Mesodermal cell (in vitro differentiated cells): ENCODE data around the gene ZNF626.
"Not testable (repeated sequence)": the region's sequence is repeated elsewhere in the genome, so short reads cannot be mapped to it uniquely, and the experiment has no call there.

ENCODE experiments used
- H3K27ac ChIP-seq: 2 replicates; pipeline ENCODE4 v1.7.0; 2013; ENCODE audit warnings: mild to moderate bottlenecking, low read depth, low read length, moderate library complexity; ENCODE audit not compliant: severe bottlenecking
- H3K36me3 ChIP-seq: 2 replicates; pipeline ENCODE4 v1.7.1; 2013; ENCODE audit warnings: mild to moderate bottlenecking, low read length, moderate library complexity; ENCODE audit not compliant: control insufficient read depth, insufficient read depth
- H3K4me1 ChIP-seq: one replicate; pipeline ENCODE4 v1.7.1; 2013; ENCODE audit warnings: mild to moderate bottlenecking, low read length; ENCODE audit not compliant: insufficient read depth, control insufficient read depth, poor library complexity, severe bottlenecking
- H3K4me3 ChIP-seq: 2 replicates; pipeline ENCODE4 v1.7.0; 2013; ENCODE audit warnings: low read length, control low read depth, mild to moderate bottlenecking; ENCODE audit not compliant: insufficient read depth, poor library complexity, severe bottlenecking; ENCODE audit errors: extremely low read depth
- H3K9me3 ChIP-seq: 2 replicates; pipeline ENCODE4 v1.7.1; 2013; ENCODE audit warnings: mild to moderate bottlenecking, low read length, moderate library complexity; ENCODE audit not compliant: control insufficient read depth
- WGBS, 2 experiments: methylation state at CpG; one replicate each; pipeline ENCODE4 v1.1.5; 2013; ENCODE audit warnings: missing lambda C conversion rate in 2 of 2; ENCODE audit not compliant: insufficient coverage in 2 of 2; 5-methylcytosine and 5-hydroxymethylcytosine counted together

ZNF626 gene

DNA sequence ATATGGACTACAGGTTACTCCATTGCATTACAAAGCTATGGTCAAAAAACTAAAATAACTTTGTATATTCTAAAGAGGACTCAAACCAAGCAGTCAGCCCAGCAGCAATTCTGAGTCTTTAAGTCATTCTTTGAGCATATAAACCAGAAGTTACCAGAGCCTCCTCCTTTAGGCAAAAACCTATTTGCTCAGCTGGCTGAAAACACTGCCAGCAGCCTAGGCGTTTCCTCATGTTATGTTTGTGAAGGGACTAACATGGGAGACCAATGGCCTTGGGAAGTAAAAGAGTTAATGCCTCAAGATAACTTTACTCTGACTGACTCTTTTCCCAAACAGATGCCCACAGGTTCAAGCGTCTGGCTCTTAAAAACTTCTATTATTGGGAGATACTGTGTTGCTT lies 45.3 kb downstream of the ZNF626 start:
- H3K36me3 ChIP-seq, result no peaks in the 10 kb centered on the region
- WGBS, 2 experiments, result 83% methylated on average over 1 of the region's 2 CpGs; no CpG with 5 or more reads in 1 of the 2 experiments
- H3K4me1 ChIP-seq, result no peaks in the 10 kb centered on the region
- H3K4me3 ChIP-seq, result no peak overlapping the region
- no peak overlapping the region for H3K27ac ChIP-seq
- H3K9me3 ChIP-seq, result peaks cover 8% of the 10 kb centered on the region

DNA sequence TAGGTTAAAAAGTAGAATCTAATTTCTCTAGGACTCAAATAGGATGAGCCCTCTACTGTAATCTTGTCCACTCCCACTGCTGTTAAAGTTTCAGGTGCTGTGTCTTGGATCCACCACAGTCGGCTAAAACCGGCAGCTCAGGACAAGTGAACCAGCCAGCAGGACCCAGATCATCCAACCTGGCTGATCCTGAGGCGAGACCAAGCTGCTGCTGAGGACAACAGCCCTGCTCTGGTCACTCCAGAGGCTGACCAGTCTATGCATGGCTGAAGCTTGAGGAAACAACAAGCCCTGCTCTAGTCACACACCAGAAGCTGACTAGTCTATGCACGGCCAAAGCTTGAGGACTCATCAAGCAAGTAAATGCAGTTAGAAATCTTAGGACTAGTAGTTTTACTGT lies 46.4 kb downstream of the ZNF626 start:
- WGBS, 2 experiments, result 53 to 83% methylated on average over 2 to 3 of the region's 4 CpGs
- not testable (repeated sequence) for H3K36me3 ChIP-seq, H3K4me3 ChIP-seq, H3K9me3 ChIP-seq, H3K27ac ChIP-seq, H3K4me1 ChIP-seq

DNA sequence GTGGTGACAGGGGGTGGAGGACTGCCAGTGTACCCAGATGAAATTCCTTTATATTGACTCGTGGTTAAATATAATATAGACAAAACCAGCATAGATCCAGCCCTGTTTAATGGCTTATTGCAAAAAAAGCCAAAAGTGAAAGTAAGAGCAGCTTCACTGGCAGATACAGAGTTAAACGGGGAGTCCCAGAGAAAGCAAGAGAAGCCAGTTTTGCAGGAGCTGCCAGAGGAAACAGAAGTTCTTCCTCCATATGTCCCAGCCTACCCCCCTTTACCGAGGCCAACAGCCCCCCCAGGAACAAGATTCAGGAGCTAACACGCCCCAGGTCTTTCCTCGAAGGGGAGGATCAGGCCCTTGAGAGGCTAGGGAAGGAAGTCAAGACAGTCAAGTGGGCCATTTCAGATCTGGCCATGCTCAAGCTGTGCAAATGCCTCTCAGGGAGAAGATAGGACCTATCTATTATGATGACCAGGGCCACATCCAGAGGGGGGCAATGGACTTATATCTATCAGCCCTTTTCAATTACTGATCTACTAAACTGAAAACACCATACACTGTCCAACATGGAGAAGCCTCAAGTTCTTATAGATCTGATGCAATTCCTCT lies 48.6 kb downstream of the ZNF626 start:
- Histone ChIP-seq H3K27ac (no peak overlapping the region), H3K4me3 (no peak overlapping the region), H3K4me1 (no peaks in the 10 kb centered on the region), H3K36me3 (no peaks in the 10 kb centered on the region), H3K9me3 (peaks cover 12% of the 10 kb centered on the region)
- WGBS, 2 experiments, result 77 to 85% methylated on average over 2 to 3 of the region's 5 CpGs

DNA sequence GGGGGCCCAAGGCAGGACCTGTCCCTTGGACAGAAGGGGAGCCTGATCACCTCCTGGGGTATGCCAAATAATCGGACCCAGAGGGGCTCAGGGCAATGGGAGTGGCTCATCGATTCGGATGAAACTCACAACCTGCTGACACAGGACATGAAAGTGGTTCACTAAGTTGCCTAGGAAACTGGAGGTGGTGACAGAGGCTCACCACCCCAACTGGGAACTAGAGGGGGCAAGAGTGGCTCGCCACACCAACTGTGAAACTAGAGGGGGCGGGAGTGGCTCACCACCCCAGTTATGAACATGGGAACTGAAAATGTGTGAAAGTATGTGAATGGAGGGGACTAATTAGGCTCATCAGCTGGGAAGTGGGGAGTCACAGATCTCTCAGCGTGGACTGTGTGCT lies 49.5 kb downstream of the ZNF626 start:
- Histone ChIP-seq H3K27ac (no peak overlapping the region), H3K36me3 (no peaks in the 10 kb centered on the region), H3K9me3 (peaks cover 14% of the 10 kb centered on the region), H3K4me1 (no peaks in the 10 kb centered on the region), H3K4me3 (no peak overlapping the region)
- WGBS, 2 experiments, result 85 to 96% methylated on average over 3 to 4 of the region's 6 CpGs

- H3K27ac ChIP-seq, result no peak overlapping the region
- H3K9me3 ChIP-seq, result peaks cover 23% of the 10 kb centered on the region
- H3K4me3 ChIP-seq, result no peak overlapping the region
- WGBS, 2 experiments, result 100% methylated on average over 1 of the region's 1 CpG; no CpG with 5 or more reads in 1 of the 2 experiments
- H3K36me3 ChIP-seq, result no peaks in the 10 kb centered on the region
- H3K4me1 ChIP-seq, result no peaks in the 10 kb centered on the region
These were observed 53.4 kb downstream of the ZNF626 start for GRCh38 chr19:20607943-20608342.
